ENCODE results near the gene PFDN1.

PFDN1 gene

DNA sequence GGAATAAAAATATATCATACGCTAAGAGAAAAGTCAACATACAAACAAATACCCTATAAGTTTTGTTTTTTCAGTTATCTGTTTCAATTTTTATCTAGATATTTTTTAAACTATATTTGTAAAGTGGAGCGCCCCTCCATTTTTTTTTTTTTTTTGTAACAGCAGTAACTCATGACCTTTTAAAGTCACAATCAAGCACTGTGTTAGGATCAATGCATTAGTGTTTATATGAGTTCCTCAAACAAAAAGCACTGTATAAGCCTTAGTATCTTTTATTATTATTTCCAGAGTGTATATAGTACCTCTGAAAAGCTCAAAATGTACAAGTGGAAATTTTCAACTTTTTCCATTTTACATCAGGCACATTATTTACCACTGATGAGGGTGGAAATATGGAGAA is 20.6 kb downstream of the PFDN1 start:
- in situ Hi-C loops (cut with MboI; ENCODE audit: low pct_unique_long_range_greater_than_20kb, low sequenced_read_pairs, unreplicated experiment) = no loop called here
- TF ChIP-seq, protein P1, sequence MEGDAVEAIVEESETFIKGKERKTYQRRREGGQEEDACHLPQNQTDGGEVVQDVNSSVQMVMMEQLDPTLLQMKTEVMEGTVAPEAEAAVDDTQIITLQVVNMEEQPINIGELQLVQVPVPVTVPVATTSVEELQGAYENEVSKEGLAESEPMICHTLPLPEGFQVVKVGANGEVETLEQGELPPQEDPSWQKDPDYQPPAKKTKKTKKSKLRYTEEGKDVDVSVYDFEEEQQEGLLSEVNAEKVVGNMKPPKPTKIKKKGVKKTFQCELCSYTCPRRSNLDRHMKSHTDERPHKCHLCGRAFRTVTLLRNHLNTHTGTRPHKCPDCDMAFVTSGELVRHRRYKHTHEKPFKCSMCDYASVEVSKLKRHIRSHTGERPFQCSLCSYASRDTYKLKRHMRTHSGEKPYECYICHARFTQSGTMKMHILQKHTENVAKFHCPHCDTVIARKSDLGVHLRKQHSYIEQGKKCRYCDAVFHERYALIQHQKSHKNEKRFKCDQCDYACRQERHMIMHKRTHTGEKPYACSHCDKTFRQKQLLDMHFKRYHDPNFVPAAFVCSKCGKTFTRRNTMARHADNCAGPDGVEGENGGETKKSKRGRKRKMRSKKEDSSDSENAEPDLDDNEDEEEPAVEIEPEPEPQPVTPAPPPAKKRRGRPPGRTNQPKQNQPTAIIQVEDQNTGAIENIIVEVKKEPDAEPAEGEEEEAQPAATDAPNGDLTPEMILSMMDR (IDR thresholded peaks at IDR 0.05; ENCODE audit: extremely low read depth, insufficient read depth, missing control alignments) = no peak
- no peak for DNase-seq (ENCODE audit: low spot score)

GRCh38 chr5:140275837-140276236 is 27.1 kb downstream of the PFDN1 start:
- in situ Hi-C loops (cut with MboI; ENCODE audit: low pct_unique_long_range_greater_than_20kb, low sequenced_read_pairs, unreplicated experiment) = no loop called here
- no peak for DNase-seq (ENCODE audit: low spot score)
- TF ChIP-seq, protein P1 (IDR thresholded peaks at IDR 0.05; ENCODE audit: extremely low read depth, insufficient read depth, missing control alignments) = no peak

GRCh38 chr5:140273401-140273877 is 29.5 kb downstream of the PFDN1 start:
- in situ Hi-C loops (cut with MboI; ENCODE audit: low pct_unique_long_range_greater_than_20kb, low sequenced_read_pairs, unreplicated experiment) = no loop called here
- DNase-seq (ENCODE audit: low spot score) = no peak
- TF ChIP-seq, protein P1 (IDR thresholded peaks at IDR 0.05; ENCODE audit: extremely low read depth, insufficient read depth, missing control alignments) = no peak

DNA sequence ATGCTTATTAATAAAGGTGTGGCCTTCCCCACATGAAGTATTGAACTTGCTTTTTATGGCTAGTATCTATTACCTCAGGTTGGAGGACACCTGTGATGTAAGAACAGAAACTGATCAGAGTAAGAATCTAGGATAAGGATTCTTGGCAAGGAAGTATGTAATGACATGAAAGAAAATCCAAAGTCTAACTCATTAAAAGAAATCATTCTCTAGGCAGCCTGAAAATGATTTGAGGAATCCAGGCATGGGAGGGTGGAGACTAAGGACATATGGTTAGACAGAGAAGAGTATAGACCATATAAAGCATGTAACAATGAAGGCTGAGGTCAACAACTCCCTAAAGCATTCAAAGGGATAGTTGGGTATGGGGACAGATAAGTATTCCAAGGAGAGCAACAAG is 32.9 kb downstream of the PFDN1 start:
- TF ChIP-seq, protein P1 (IDR thresholded peaks at IDR 0.05; ENCODE audit: extremely low read depth, insufficient read depth, missing control alignments) = no peak
- DNase-seq (ENCODE audit: low spot score) = no peak
- in situ Hi-C loops (cut with MboI; ENCODE audit: low pct_unique_long_range_greater_than_20kb, low sequenced_read_pairs, unreplicated experiment) = no loop called here

DNA sequence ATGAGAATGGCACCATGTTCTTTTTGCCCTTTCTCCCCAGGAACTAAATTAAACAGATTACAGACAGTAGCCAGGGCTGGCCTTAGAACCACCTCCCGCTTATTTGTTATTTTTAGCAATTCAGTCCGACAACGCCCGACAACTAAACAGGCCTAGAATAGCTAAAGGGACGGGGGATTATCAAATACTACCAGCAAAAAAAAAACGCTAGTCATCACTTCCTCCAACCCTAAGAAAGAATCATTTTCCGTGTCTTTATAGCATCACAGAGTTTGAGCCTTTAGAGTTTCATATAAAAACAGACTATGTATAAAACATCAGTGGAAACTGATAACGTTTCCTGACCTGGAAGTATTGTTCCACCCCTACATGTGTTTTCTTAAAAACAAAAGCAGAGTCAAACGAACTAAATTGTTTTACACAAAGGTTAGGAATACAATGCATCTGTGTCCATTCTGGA is 35.3 kb downstream of the PFDN1 start:
- in situ Hi-C loops (cut with MboI; ENCODE audit: low pct_unique_long_range_greater_than_20kb, low sequenced_read_pairs, unreplicated experiment) = no loop called here
- DNase-seq (ENCODE audit: low spot score) = no peak
- TF ChIP-seq, protein P1 (IDR thresholded peaks at IDR 0.05; ENCODE audit: extremely low read depth, insufficient read depth, missing control alignments) = no peak

- TF ChIP-seq, protein P1 (IDR thresholded peaks at IDR 0.05; ENCODE audit: extremely low read depth, insufficient read depth, missing control alignments) = no peak
- no peak for DNase-seq (ENCODE audit: low spot score)
- in situ Hi-C loops (cut with MboI; ENCODE audit: low pct_unique_long_range_greater_than_20kb, low sequenced_read_pairs, unreplicated experiment) = no loop called here
Observed at GRCh38 chr5:140267201-140267540, 35.7 kb downstream of the PFDN1 start.

Measured in GM13977 (cell line).